HepG2 (cell line): ENCODE data around the gene STEAP1. TPM values are rescaled to one million over a fixed set of nuclear protein-coding genes. Genes with fewer than 3 reads are reported as not detected.

Experiments used
- RERE ChIP-seq: IDR thresholded peaks from 2 replicates; pipeline ENCODE4 v1.6.1; 2016; ENCODE audit warnings: low read depth, missing genetic modification reagents, missing compliant biosample characterization
- SIN3B ChIP-seq: fragments of 150-350 bp; IDR thresholded peaks from 2 replicates; pipeline ENCODE4 v1.6.1; 2014; ENCODE audit warnings: low read length
- polyA plus RNA-seq, 8 experiments: library from polyadenylated mRNA; depleted of rRNA in 3 of 8; stranded (reverse) in 7 of 8; unstranded in 1 of 8; fragments of >200 nt; fragmentation: Illumina TruSeq in 4 of 8; extraction: Trizol in 4 of 8; gene quantifications; 2 replicates each; pipeline versions ENCODE4 v1.2.1 to v1.2.3, GENCODE V29; 2011 to 2016; ENCODE audit warnings: low read depth in 4 of 8, missing spikeins in 1 of 8, mixed read lengths in 1 of 8; ENCODE audit not compliant: insufficient read depth in 1 of 8
- total RNA-seq, 5 experiments: library from RNA; depleted of rRNA; stranded (reverse); fragments of >200 nt; fragmentation: Illumina TruSeq; extraction: Trizol; gene quantifications; 2 replicates each; pipeline ENCODE4 v1.2.3, GENCODE V29; 2016; ENCODE audit warnings: low read depth in 1 of 5
- TF ChIP-seq, protein P1 (sequence below): sonication (generic); formaldehyde crosslinking; IDR thresholded peaks from 2 replicates; pipeline ENCODE4 v1.5.0; 2020; ENCODE audit warnings: mild to moderate bottlenecking, missing genetic modification reagents, borderline replicate concordance

STEAP1 gene
- total and polyA plus RNA-seq, 2 of the 13 experiments (the other 11 are each of a cell fraction or from before 2014, with no cell fraction given) = 23.2 to 24.2 TPM

- TF ChIP-seq RERE (CRISPR knock-in tag) (no peak), SIN3B (no peak)
- TF ChIP-seq, protein P1, sequence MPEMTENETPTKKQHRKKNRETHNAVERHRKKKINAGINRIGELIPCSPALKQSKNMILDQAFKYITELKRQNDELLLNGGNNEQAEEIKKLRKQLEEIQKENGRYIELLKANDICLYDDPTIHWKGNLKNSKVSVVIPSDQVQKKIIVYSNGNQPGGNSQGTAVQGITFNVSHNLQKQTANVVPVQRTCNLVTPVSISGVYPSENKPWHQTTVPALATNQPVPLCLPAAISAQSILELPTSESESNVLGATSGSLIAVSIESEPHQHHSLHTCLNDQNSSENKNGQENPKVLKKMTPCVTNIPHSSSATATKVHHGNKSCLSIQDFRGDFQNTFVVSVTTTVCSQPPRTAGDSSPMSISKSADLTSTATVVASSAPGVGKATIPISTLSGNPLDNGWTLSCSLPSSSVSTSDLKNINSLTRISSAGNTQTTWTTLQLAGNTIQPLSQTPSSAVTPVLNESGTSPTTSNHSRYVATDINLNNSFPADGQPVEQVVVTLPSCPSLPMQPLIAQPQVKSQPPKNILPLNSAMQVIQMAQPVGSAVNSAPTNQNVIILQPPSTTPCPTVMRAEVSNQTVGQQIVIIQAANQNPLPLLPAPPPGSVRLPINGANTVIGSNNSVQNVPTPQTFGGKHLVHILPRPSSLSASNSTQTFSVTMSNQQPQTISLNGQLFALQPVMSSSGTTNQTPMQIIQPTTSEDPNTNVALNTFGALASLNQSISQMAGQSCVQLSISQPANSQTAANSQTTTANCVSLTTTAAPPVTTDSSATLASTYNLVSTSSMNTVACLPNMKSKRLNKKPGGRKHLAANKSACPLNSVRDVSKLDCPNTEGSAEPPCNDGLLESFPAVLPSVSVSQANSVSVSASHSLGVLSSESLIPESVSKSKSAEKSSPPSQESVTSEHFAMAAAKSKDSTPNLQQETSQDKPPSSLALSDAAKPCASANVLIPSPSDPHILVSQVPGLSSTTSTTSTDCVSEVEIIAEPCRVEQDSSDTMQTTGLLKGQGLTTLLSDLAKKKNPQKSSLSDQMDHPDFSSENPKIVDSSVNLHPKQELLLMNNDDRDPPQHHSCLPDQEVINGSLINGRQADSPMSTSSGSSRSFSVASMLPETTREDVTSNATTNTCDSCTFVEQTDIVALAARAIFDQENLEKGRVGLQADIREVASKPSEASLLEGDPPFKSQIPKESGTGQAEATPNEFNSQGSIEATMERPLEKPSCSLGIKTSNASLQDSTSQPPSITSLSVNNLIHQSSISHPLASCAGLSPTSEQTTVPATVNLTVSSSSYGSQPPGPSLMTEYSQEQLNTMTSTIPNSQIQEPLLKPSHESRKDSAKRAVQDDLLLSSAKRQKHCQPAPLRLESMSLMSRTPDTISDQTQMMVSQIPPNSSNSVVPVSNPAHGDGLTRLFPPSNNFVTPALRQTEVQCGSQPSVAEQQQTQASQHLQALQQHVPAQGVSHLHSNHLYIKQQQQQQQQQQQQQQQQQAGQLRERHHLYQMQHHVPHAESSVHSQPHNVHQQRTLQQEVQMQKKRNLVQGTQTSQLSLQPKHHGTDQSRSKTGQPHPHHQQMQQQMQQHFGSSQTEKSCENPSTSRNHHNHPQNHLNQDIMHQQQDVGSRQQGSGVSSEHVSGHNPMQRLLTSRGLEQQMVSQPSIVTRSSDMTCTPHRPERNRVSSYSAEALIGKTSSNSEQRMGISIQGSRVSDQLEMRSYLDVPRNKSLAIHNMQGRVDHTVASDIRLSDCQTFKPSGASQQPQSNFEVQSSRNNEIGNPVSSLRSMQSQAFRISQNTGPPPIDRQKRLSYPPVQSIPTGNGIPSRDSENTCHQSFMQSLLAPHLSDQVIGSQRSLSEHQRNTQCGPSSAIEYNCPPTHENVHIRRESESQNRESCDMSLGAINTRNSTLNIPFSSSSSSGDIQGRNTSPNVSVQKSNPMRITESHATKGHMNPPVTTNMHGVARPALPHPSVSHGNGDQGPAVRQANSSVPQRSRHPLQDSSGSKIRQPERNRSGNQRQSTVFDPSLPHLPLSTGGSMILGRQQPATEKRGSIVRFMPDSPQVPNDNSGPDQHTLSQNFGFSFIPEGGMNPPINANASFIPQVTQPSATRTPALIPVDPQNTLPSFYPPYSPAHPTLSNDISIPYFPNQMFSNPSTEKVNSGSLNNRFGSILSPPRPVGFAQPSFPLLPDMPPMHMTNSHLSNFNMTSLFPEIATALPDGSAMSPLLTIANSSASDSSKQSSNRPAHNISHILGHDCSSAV (CRISPR knock-in tag) = no peak
Measured at GRCh38 chr7:90172624-90173023, 18.4 kb downstream of the STEAP1 start (continued).
